Spleen (tissue), 11 donors: Measurements from ENCODE around the gene PRLH. TPM values are rescaled to one million over a fixed set of nuclear protein-coding genes. Genes with fewer than 3 reads are reported as not detected.

ENCODE experiments used
- DNase-seq: peaks from one replicate; pipeline ENCODE4 v3.0.0-alpha.2; 2020
- H3K27ac ChIP-seq, 8 donors: fragments of 200-600 bp; sonication (generic) in 7 of 8; 1 replicate in 4 of 8; 2 replicates in 4 of 8; pipeline versions ENCODE4 v1.5.0 to v1.8.0; 2016 to 2021; ENCODE audit warnings: inconsistent platforms in 4 of 8, mild to moderate bottlenecking in 4 of 8, moderate library complexity in 1 of 8
- H3K27me3 ChIP-seq, 7 donors: fragments of 200-600 bp; sonication (generic) in 6 of 7; replicated peaks in 1 of 7; 1 replicate in 4 of 7; 2 replicates in 3 of 7; pipeline versions ENCODE4 v1.5.0 to v1.8.0; 2016 to 2021; ENCODE audit warnings: inconsistent platforms in 3 of 7, mild to moderate bottlenecking in 1 of 7
- H3K36me3 ChIP-seq, 6 donors: fragments of 200-600 bp; sonication (generic) in 5 of 6; 1 replicate in 4 of 6; 2 replicates in 2 of 6; pipeline versions ENCODE4 v1.5.0 to v1.8.0; 2016 to 2021; ENCODE audit warnings: inconsistent platforms in 2 of 6
- H3K4me1 ChIP-seq, 6 donors: fragments of 200-600 bp; sonication (generic) in 5 of 6; 1 replicate in 3 of 6; 2 replicates in 3 of 6; pipeline versions ENCODE4 v1.5.0 to v1.8.0; 2016 to 2021; ENCODE audit warnings: inconsistent platforms in 3 of 6
- H3K4me3 ChIP-seq, 8 donors: fragments of 200-600 bp; sonication (generic) in 7 of 8; 1 replicate in 4 of 8; 2 replicates in 4 of 8; pipeline versions ENCODE4 v1.5.0 to v1.8.0; 2016 to 2021; ENCODE audit warnings: inconsistent platforms in 4 of 8, mild to moderate bottlenecking in 4 of 8, moderate library complexity in 2 of 8
- H3K9me3 ChIP-seq, 8 donors: fragments of 200-600 bp; sonication (generic) in 7 of 8; 1 replicate in 4 of 8; 2 replicates in 4 of 8; pipeline versions ENCODE4 v1.5.0 to v1.8.0; 2016 to 2021; ENCODE audit warnings: inconsistent platforms in 4 of 8
- POLR2A ChIP-seq, 3 donors: fragments of 450-650 bp; IDR thresholded peaks; one replicate each; pipeline ENCODE4 v1.5.1; 2017; ENCODE audit warnings: antibody characterized with exemption in 3 of 3, mild to moderate bottlenecking in 1 of 3
- POLR2AphosphoS5 ChIP-seq, 3 donors: sonication (generic); formaldehyde crosslinking; IDR thresholded peaks; one replicate each; pipeline ENCODE4 v1.5.1; 2017; ENCODE audit warnings: antibody characterized with exemption in 3 of 3
- WGBS, 5 donors: extraction: QIAGEN DNeasy Blood & Tissue Kit in 3 of 5; methylation state at CpG; one replicate each; pipeline versions ENCODE4 v1.1.5 to v1.1.7; 2013 to 2018; 5-methylcytosine and 5-hydroxymethylcytosine counted together
- intact Hi-C: fragments of 100-400 bp; cut with DNase I; formaldehyde crosslinking; loops from one replicate; pipeline ENCODE4 v1.15.0; 2023; ENCODE audit warnings: low total_unique reads
- polyA plus RNA-seq, 3 donors: library from polyadenylated mRNA; stranded (reverse); fragments of 200-250 nt; gene quantifications; one replicate each; pipeline ENCODE4 v1.2.1, GENCODE V29; 2013
- total RNA-seq, 7 donors: library from RNA; depleted of rRNA in 3 of 7; stranded (reverse); fragments of >200 nt in 3 of 7; fragmentation: NEBNext Ultra II Directional in 4 of 7; extraction: Animal tissue kit (Norgen Biotek cat#: 25700) in 4 of 7; gene quantifications; one replicate each; pipeline versions ENCODE4 v1.1.0 to v1.2.1, GENCODE V29; 2016 to 2021
- TF ChIP-seq, protein P1 (sequence below), 11 experiments: fragments of 200-600 bp in 7 of 11; fragments of 450-650 bp in 4 of 11; sonication (generic) in 4 of 11; IDR thresholded peaks in 8 of 11; conservative IDR thresholded peaks in 3 of 11; 1 replicate in 7 of 11; 2 replicates in 4 of 11; pipeline versions ENCODE4 v1.4.0 to v1.8.0; 2016 to 2021; ENCODE audit warnings: antibody characterized with exemption in 11 of 11, inconsistent platforms in 4 of 11, mild to moderate bottlenecking in 1 of 11
- donor health status: healthy with polysubstance abuse.
- donor health status: DM: no; HTN: no; CAD: no; lungs with moderate emphysema.
- donor health status: DM: no; HTN: no; CAD: no.
- donor health status: Bipolar disorder and iron deficiency.
- donor health status: healthy.
- donor health status: DM: no; HTN: no; CAD: no.
- donor health status: DM: yes; HTN: yes; CAD: no.

Gene PRLH
- total and polyA plus RNA-seq, 10 donors = not detected

- no peak overlapping the region for H3K4me3 ChIP-seq
- no peak overlapping the region for H3K27ac ChIP-seq
- no peaks in the 10 kb centered on the region for H3K9me3 ChIP-seq
- WGBS, 5 donors = 69 to 81% (median 78%) methylated on average over 22 to 25 of the region's 25 CpGs
- peaks cover 0 to 27% (median 0%) of the 10 kb centered on the region in 7 donors for H3K27me3 ChIP-seq
- peak; percentile 51 for DNase-seq
- no peak for TF ChIP-seq POLR2AphosphoS5 (IDR thresholded peaks at IDR 0.05)
- TF ChIP-seq POLR2A (IDR thresholded peaks at IDR 0.05) = no peak
- TF ChIP-seq, protein P1, sequence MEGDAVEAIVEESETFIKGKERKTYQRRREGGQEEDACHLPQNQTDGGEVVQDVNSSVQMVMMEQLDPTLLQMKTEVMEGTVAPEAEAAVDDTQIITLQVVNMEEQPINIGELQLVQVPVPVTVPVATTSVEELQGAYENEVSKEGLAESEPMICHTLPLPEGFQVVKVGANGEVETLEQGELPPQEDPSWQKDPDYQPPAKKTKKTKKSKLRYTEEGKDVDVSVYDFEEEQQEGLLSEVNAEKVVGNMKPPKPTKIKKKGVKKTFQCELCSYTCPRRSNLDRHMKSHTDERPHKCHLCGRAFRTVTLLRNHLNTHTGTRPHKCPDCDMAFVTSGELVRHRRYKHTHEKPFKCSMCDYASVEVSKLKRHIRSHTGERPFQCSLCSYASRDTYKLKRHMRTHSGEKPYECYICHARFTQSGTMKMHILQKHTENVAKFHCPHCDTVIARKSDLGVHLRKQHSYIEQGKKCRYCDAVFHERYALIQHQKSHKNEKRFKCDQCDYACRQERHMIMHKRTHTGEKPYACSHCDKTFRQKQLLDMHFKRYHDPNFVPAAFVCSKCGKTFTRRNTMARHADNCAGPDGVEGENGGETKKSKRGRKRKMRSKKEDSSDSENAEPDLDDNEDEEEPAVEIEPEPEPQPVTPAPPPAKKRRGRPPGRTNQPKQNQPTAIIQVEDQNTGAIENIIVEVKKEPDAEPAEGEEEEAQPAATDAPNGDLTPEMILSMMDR (IDR thresholded peaks at IDR 0.05 in 8 of 11, conservative IDR thresholded peaks at IDR 0.05 in 3 of 11) = no peak
- H3K36me3 ChIP-seq = no peaks in the 10 kb centered on the region
- peaks cover 0 to 10% (median 7%) of the 10 kb centered on the region in 6 donors for H3K4me1 ChIP-seq
- intact Hi-C loops = loop anchor here (10.0 kb wide), 1 partner anchor 420 kb away; no protein-coding TSS in a partner anchor
Measured at GRCh38 chr2:237574894-237575868, 8.8 kb downstream of the PRLH start.

DNA sequence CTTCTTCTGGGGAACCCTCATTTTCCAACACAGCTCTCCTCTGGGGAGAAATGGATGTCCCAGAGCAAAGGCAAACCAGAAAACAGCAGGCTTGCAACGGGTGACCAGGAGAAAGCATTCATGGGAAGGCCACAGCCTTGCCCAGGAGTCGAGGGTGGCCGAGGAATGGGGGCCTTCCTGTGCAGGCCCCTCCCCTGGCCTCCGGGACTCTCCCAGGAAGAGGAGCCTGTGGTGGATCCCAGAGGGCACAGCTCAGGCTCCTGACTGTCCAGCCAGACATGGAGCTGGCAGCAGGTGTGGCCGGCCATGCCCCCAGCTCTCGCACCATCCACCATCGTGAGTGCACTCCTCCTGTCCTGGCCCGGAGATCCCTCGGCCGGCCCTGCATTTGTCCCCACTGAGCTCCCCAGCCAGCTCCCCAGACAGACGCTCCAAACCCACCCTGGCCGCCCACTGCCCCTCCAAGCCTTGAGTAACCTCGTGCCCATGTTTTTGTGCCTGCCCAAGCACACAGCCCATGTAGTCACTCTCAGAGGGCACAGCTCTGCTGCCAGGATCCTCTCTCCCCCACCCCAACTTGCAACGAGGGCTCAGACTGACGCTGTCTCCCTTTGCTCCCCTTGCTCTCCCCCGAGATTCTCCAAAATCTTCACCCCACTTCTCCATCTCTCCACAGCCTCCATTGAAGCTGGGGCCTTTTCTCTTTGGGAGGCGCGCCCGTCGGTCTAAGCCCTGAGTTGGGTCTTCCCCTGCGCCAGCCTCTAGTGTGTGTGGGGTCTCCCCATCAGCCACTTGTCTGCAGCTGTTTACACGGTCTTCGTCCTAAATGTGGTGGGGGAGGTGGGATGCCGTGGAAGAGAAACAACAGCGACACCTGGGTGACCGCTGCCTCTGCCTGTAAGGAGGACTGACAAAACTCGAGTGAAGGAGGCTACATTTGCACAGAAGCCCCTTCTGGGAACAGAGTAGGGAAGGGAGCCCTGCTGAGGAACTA is 9.8 kb downstream of the PRLH start:
- Histone ChIP-seq H3K36me3 (no peaks in the 10 kb centered on the region), H3K27ac (no peak overlapping the region), H3K4me1 (peaks cover 0 to 11% (median 7%) of the 10 kb centered on the region in 6 donors), H3K9me3 (no peaks in the 10 kb centered on the region), H3K27me3 (peaks cover 0 to 27% (median 0%) of the 10 kb centered on the region in 7 donors), H3K4me3 (no peak overlapping the region)
- intact Hi-C loops = loop anchor here (10.0 kb wide), 1 partner anchor 421 kb away; no protein-coding TSS in a partner anchor
- TF ChIP-seq, protein P1 (IDR thresholded peaks at IDR 0.05 in 8 of 11, conservative IDR thresholded peaks at IDR 0.05 in 3 of 11) = no peak
- no peak for TF ChIP-seq POLR2A (IDR thresholded peaks at IDR 0.05)
- TF ChIP-seq POLR2AphosphoS5 (IDR thresholded peaks at IDR 0.05) = no peak
- 82 to 91% (median 87%) methylated on average over 22 to 27 of the region's 27 CpGs for WGBS, 5 donors
- peak; percentile 53 for DNase-seq

DNA sequence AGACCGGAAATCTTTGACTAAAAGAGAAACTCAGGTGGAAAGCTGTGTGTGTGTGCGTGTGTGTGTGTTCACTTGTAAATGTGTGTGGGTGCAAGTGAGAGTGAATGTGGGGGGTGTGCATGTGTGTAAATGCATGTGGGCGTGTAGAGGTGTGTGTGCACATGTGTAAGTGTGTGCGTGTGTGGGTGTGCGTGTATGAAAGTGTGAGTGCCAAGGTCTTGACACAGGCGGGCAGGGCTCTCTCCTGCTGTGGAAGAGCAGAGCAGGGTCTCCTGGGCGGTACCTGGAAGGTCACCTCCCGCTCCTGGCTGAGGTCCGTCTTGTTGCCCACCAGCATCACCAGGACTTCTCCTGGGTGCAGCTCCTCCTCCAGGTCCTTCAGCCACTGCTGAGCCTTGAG is 10.6 kb downstream of the PRLH start:
- peak; percentile 54 for DNase-seq
- intact Hi-C loops = loop anchor here (10.0 kb wide), 1 partner anchor 422 kb away; no protein-coding TSS in a partner anchor
- H3K4me1 ChIP-seq = peaks cover 0 to 15% (median 5%) of the 10 kb centered on the region in 6 donors
- H3K9me3 ChIP-seq = no peaks in the 10 kb centered on the region
- no peaks in the 10 kb centered on the region for H3K36me3 ChIP-seq
- H3K27ac ChIP-seq = no peak overlapping the region
- peaks cover 0 to 29% (median 0%) of the 10 kb centered on the region in 7 donors for H3K27me3 ChIP-seq
- no peak overlapping the region for H3K4me3 ChIP-seq
- WGBS, 5 donors = 85 to 93% (median 91%) methylated on average over 9 of the region's 9 CpGs
- TF ChIP-seq, protein P1 (IDR thresholded peaks at IDR 0.05 in 8 of 11, conservative IDR thresholded peaks at IDR 0.05 in 3 of 11) = no peak
- no peak for TF ChIP-seq POLR2AphosphoS5 (IDR thresholded peaks at IDR 0.05)
- TF ChIP-seq POLR2A (IDR thresholded peaks at IDR 0.05) = no peak
